ENCODE data around the gene CENPP. TPM values are rescaled to one million over a fixed set of nuclear protein-coding genes. Genes with fewer than 3 reads are reported as not detected.

The CENPP gene
- total RNA-seq, 1 experiment from 2014 or later = 15.6 TPM

- Histone ChIP-seq H3K27me3 (replicated peaks; ENCODE audit: insufficient read depth, low read depth, low read length, poor library complexity) (no peaks in the 10 kb centered on the region), H3K36me3 (ENCODE audit: insufficient read depth, low read length, poor library complexity, severe bottlenecking) (no peaks in the 10 kb centered on the region), H3K27ac (ENCODE audit: low read depth, low read length, poor library complexity, severe bottlenecking) (peak overlapping the region; percentile 53), H3K4me3 (ENCODE audit: low read depth, low read length, poor library complexity, severe bottlenecking) (peak overlapping the region; percentile 78), H3K9me3 (ENCODE audit: low read depth, low read length, poor library complexity, severe bottlenecking) (no peaks in the 10 kb centered on the region), H3K4me1 (ENCODE audit: insufficient read depth, low read length, poor library complexity, severe bottlenecking) (peaks cover 6% of the 10 kb centered on the region)
- TSS peak; percentile 70 for BruUV-seq (replicated peaks)
- TF ChIP-seq EZH2 (IDR thresholded peaks at IDR 0.05; ENCODE audit: borderline replicate concordance, low read depth, low read length, poor library complexity, severe bottlenecking) = no peak
- no peak for TF ChIP-seq CTCF (conservative IDR thresholded peaks at IDR 0.05; ENCODE audit: low read depth, low read length)
- ChIA-PET CTCF (interaction anchor here (0.6 kb wide), 1 partner anchor 377 kb away, joined by 4 read pairs; no protein-coding TSS in a partner anchor), POLR2A (ENCODE audit: low non-redundant PET) (no interaction called here)
- intact Hi-C loops (cut with micrococcal nuclease; ENCODE audit: unreplicated experiment) = loop anchor here (2.0 kb wide), 1 partner anchor 96 kb away; the partner anchor contains the start of gene BICD2
- DNase-seq (ENCODE audit: low spot score) = peak; percentile 23
Measured at GRCh38 chr9:92668746-92669526, 343.2 kb downstream of the CENPP start.

GRCh38 chr9:92669527-92669889 lies 343.8 kb downstream of the CENPP start:
- Histone ChIP-seq H3K4me1 (ENCODE audit: insufficient read depth, low read length, poor library complexity, severe bottlenecking) (peaks cover 6% of the 10 kb centered on the region), H3K9me3 (ENCODE audit: low read depth, low read length, poor library complexity, severe bottlenecking) (no peaks in the 10 kb centered on the region), H3K4me3 (ENCODE audit: low read depth, low read length, poor library complexity, severe bottlenecking) (peak overlapping the region; percentile 78), H3K27ac (ENCODE audit: low read depth, low read length, poor library complexity, severe bottlenecking) (peak overlapping the region; percentile 53), H3K27me3 (replicated peaks; ENCODE audit: insufficient read depth, low read depth, low read length, poor library complexity) (no peaks in the 10 kb centered on the region), H3K36me3 (ENCODE audit: insufficient read depth, low read length, poor library complexity, severe bottlenecking) (no peaks in the 10 kb centered on the region)
- DNase-seq (ENCODE audit: low spot score) = peak; percentile 20
- ChIA-PET POLR2A (ENCODE audit: low non-redundant PET) (no interaction called here), CTCF (no interaction called here)
- BruUV-seq (replicated peaks) = no TSS peak
- intact Hi-C loops (cut with micrococcal nuclease; ENCODE audit: unreplicated experiment) = loop anchor here (2.0 kb wide), 1 partner anchor 95 kb away; the partner anchor contains the start of gene BICD2
- no peak for TF ChIP-seq EZH2 (IDR thresholded peaks at IDR 0.05; ENCODE audit: borderline replicate concordance, low read depth, low read length, poor library complexity, severe bottlenecking)
- no peak for TF ChIP-seq CTCF (conservative IDR thresholded peaks at IDR 0.05; ENCODE audit: low read depth, low read length)

Small RNAs within 50 kb of the gene (microRNA-seq; reads per million reads assigned to microRNA genes)
- gene MIR3651 (7.3 reads per million, percentile 23 among the genes with 10 or more reads in this experiment), gene MIR4670 (not detected)

Other genes with a start within 250 kb of the CENPP start
- 60.6 and 62.1 TPM in 2 replicates for gene SPTLC1, start 210.5 kb upstream of the CENPP start, total RNA-seq (2021)
- 273 and 315 TPM in 2 replicates for gene IARS1, start 32.3 kb upstream of the CENPP start, total RNA-seq (2021)
- 53.4 and 59.7 TPM in 2 replicates for gene NOL8, start 603 bp upstream of the CENPP start, total RNA-seq (2021)
- gene OGN, start 78.6 kb downstream of the CENPP start, total RNA-seq (2021) = 0.44 and 0.95 TPM in 2 replicates
- not detected in 2 replicates for gene OMD, start 98.5 kb downstream of the CENPP start, total RNA-seq (2021)
- 0.15 and 0.26 TPM in 2 replicates for gene ASPN, start 156.6 kb downstream of the CENPP start, total RNA-seq (2021)
- 0.22 and 0.24 TPM in 2 replicates for gene ECM2, start 210.0 kb downstream of the CENPP start, total RNA-seq (2021)

All from A673 (cell line).